DOHH2 (cell line): ENCODE results near the gene TCF12.

Experiments
- H3F3A ChIP-seq: fragments of 200-600 bp; sonication (generic), shearing (Covaris generic); 2 replicates; pipeline ENCODE4 v1.6.0; 2016; ENCODE audit warnings: antibody characterized with exemption, mild to moderate bottlenecking; ENCODE audit not compliant: control insufficient read depth, insufficient read depth
- H3K27ac ChIP-seq: fragments of 200-600 bp; sonication (generic); 2 replicates; pipeline ENCODE4 v1.5.1; 2014; ENCODE audit warnings: low read depth, mild to moderate bottlenecking, low read length, moderate library complexity
- H3K27me3 ChIP-seq: fragments of 200-600 bp; sonication (generic); 2 replicates; pipeline ENCODE4 v1.6.1; 2014; ENCODE audit warnings: mild to moderate bottlenecking, low read length, mixed read lengths; ENCODE audit not compliant: control insufficient read depth
- H3K36me3 ChIP-seq: fragments of 200-600 bp; sonication (generic); 2 replicates; pipeline ENCODE4 v1.6.1; 2014; ENCODE audit warnings: mild to moderate bottlenecking, low read length, moderate library complexity, mixed read lengths; ENCODE audit not compliant: control insufficient read depth
- H3K4me1 ChIP-seq: fragments of 200-600 bp; sonication (generic); 2 replicates; pipeline ENCODE4 v1.6.1; 2014; ENCODE audit warnings: mild to moderate bottlenecking, low read length, mixed read lengths; ENCODE audit not compliant: control insufficient read depth
- H3K4me2 ChIP-seq: fragments of 200-600 bp; sonication (generic); 2 replicates; pipeline ENCODE4 v1.6.0; 2014; ENCODE audit warnings: mild to moderate bottlenecking, low read length, moderate library complexity
- H3K4me3 ChIP-seq: fragments of 200-600 bp; sonication (generic); 2 replicates; pipeline ENCODE4 v1.5.1; 2014; ENCODE audit warnings: mild to moderate bottlenecking, low read length, mixed read lengths
- H3K79me2 ChIP-seq: fragments of 200-600 bp; sonication (generic); 2 replicates; pipeline ENCODE4 v1.6.1; 2014; ENCODE audit warnings: mild to moderate bottlenecking, low read length, mixed read lengths; ENCODE audit not compliant: control insufficient read depth
- H3K9me2 ChIP-seq: fragments of 200-600 bp; sonication (generic); replicated peaks from 2 replicates; pipeline ENCODE4 v1.6.1; 2014; ENCODE audit warnings: mild to moderate bottlenecking, low read length, mixed read lengths; ENCODE audit not compliant: control insufficient read depth
- H3K9me3 ChIP-seq: fragments of 200-600 bp; sonication (generic); 2 replicates; pipeline ENCODE4 v1.6.1; 2014; ENCODE audit warnings: antibody characterized with exemption, low read length, mixed read lengths; ENCODE audit not compliant: control insufficient read depth, insufficient read depth
- H4K20me1 ChIP-seq: fragments of 200-600 bp; sonication (generic); 2 replicates; pipeline ENCODE4 v1.6.0; 2014; ENCODE audit warnings: low read depth, mild to moderate bottlenecking, antibody characterized with exemption, low read length, moderate library complexity; ENCODE audit not compliant: control insufficient read depth, insufficient read depth
- CTCF ChIP-seq: fragments of 200-600 bp; sonication (generic); IDR thresholded peaks from one replicate; pipeline ENCODE4 v1.5.1; 2014; ENCODE audit warnings: antibody characterized with exemption, mild to moderate bottlenecking, low read depth, low read length; ENCODE audit not compliant: poor library complexity, severe bottlenecking
- EZH2phosphoT487 ChIP-seq: fragments of 200-600 bp; sonication (generic); IDR thresholded peaks from 2 replicates; pipeline ENCODE4 v1.6.1; 2017; ENCODE audit warnings: borderline replicate concordance, mild to moderate bottlenecking, antibody characterized with exemption, low read length, moderate library complexity, mixed read lengths

TCF12 gene

GRCh38 chr15:57158589-57158988 is 240.1 kb downstream of the TCF12 start:
- no peaks in the 10 kb centered on the region for H3K36me3 ChIP-seq
- H3K9me2 ChIP-seq: no peaks in the 10 kb centered on the region
- no peak overlapping the region for H3K4me3 ChIP-seq
- no peaks in the 10 kb centered on the region for H3K79me2 ChIP-seq
- H3K27me3 ChIP-seq: no peaks in the 10 kb centered on the region
- H3K4me1 ChIP-seq: no peaks in the 10 kb centered on the region
- no peak overlapping the region for H3K27ac ChIP-seq
- H3F3A ChIP-seq: no peaks in the 10 kb centered on the region
- no peak overlapping the region for H3K4me2 ChIP-seq
- no peaks in the 10 kb centered on the region for H4K20me1 ChIP-seq
- TF ChIP-seq CTCF (no peak), EZH2phosphoT487 (no peak)
- H3K9me3 ChIP-seq: no peaks in the 10 kb centered on the region

- no peaks in the 10 kb centered on the region for H3F3A ChIP-seq
- H3K36me3 ChIP-seq: no peaks in the 10 kb centered on the region
- no peaks in the 10 kb centered on the region for H4K20me1 ChIP-seq
- H3K9me3 ChIP-seq: no peaks in the 10 kb centered on the region
- no peaks in the 10 kb centered on the region for H3K27me3 ChIP-seq
- no peaks in the 10 kb centered on the region for H3K4me1 ChIP-seq
- no peak overlapping the region for H3K4me3 ChIP-seq
- no peaks in the 10 kb centered on the region for H3K9me2 ChIP-seq
- H3K4me2 ChIP-seq: no peak overlapping the region
- no peak overlapping the region for H3K27ac ChIP-seq
- TF ChIP-seq EZH2phosphoT487: no peak
- no peak for TF ChIP-seq CTCF
- no peaks in the 10 kb centered on the region for H3K79me2 ChIP-seq
Measured at GRCh38 chr15:57158997-57159668, 240.7 kb downstream of the TCF12 start.

- Histone ChIP-seq H3K9me3 (no peaks in the 10 kb centered on the region), H3K4me3 (no peak overlapping the region), H4K20me1 (no peaks in the 10 kb centered on the region), H3K36me3 (no peaks in the 10 kb centered on the region), H3F3A (no peaks in the 10 kb centered on the region), H3K9me2 (no peaks in the 10 kb centered on the region), H3K4me2 (no peak overlapping the region), H3K4me1 (no peaks in the 10 kb centered on the region), H3K27me3 (no peaks in the 10 kb centered on the region), H3K27ac (no peak overlapping the region), H3K79me2 (no peaks in the 10 kb centered on the region)
- no peak for TF ChIP-seq EZH2phosphoT487
- TF ChIP-seq CTCF: no peak
Measured at GRCh38 chr15:57159767-57160166, 241.3 kb downstream of the TCF12 start.
